ENCODE data around the gene MAS1L.
"Not testable (repeated sequence)": the region's sequence is repeated elsewhere in the genome, so short reads cannot be mapped to it uniquely, and the experiment has no call there.

Gene MAS1L

DNA sequence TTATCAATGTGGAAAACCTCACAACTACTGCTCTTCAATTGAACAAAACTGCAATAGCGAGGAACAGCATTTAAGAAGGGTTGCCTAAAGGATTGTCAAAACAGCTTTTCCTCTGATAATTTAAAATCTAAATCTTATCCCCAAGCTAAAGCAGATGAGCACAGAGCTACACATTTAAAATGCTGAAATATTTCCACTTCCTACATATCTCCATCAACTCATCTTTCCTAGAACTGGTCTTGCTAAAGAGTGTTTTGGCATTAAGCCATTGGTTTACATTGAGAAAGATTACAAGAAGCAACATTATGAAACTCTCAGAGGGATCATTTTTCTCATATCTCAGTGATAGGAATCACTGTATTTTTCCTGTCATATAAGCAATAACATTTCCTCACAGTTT, 45.0 kb downstream of the MAS1L start:
- in situ Hi-C loops (cut with HindIII; ENCODE audit: low pct_ligation_motif_present, low pct_unique_long_range_greater_than_20kb, low sequenced_read_pairs), result no loop called here
- no peak for DNase-seq

DNA sequence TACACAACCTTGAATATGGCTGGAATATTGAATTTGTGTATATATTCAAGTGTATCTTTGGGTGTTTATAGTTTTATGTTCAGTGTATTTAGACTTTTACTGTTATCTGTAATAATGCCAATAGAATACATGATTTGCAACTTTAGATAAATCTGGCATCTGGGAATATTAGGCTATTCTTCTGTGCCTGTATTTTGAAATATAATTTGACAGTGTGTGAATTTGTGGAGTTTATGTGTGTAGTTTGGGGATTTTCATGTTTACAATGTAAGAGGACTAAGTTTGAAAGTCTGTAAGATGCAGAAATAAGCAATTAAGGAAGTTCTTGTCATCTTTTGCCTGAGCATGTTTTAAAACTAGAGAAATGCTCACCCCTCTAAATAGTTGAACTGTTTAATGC, 48.8 kb downstream of the MAS1L start, which contains the start of gene OR10C1:
TSS of gene OR10C1 (plus strand) at position 301 of the 400 bp plus-strand sequence. CDS start 710 bp downstream, outside the sequence.
- in situ Hi-C loops (cut with HindIII; ENCODE audit: low pct_ligation_motif_present, low pct_unique_long_range_greater_than_20kb, low sequenced_read_pairs), result no loop called here
- DNase-seq, result no peak

DNA sequence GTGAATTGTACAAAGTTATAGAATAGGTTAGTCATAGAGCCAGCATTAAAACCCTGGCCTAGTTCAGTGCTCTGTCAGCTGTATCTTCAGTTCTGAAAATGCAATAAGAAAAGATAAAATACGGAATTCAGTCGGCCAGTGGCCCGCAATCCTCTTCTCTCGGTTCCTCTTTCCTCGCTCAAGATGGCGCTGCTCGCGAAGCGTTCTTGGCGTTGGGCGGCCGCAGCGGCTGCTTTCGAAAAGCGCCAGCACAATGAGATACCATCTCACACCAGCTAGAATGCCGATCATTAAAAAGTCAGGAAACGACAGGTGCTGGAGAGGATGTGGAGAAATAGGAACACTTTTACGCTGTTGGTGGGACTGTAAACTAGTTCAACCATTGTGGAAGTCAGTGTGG, 51.0 kb downstream of the MAS1L start:
- DNase-seq, result not testable (repeated sequence)

More for the DNA sequence above, 51.0 kb downstream of the MAS1L start:
- in situ Hi-C loops (cut with HindIII; ENCODE audit: low pct_ligation_motif_present, low pct_unique_long_range_greater_than_20kb, low sequenced_read_pairs), result not testable (repeated sequence)

Measured in ACHN (cell line).